Keratinocyte (primary cell): ENCODE measurements around the gene MFSD6. TPM values are rescaled to one million over a fixed set of nuclear protein-coding genes. Genes with fewer than 3 reads are reported as not detected.
"Not testable (repeated sequence)": the region's sequence is repeated elsewhere in the genome, so short reads cannot be mapped to it uniquely, and the experiment has no call there.

ENCODE experiments used
- DNase-seq: peaks from one replicate; pipeline ENCODE4 v3.0.0-alpha.2; 2011; ENCODE audit warnings: low read depth, missing footprints, low spot score
- FAIRE-seq: peaks from 2 replicates; lab custom pipeline; 2011; peaks lifted over from hg19 to GRCh38; lab: Jason Lieb, UNC
- H2AFZ ChIP-seq: 2 replicates; pipeline ENCODE4 v1.6.0; 2012; ENCODE audit warnings: low read length, control low read depth, inconsistent platforms; ENCODE audit not compliant: control insufficient read depth
- H3K27ac ChIP-seq: 2 replicates; pipeline ENCODE4 v1.5.1; 2011; ENCODE audit warnings: low read length; ENCODE audit not compliant: control insufficient read depth, insufficient read depth
- H3K27me3 ChIP-seq: 3 replicates; pipeline ENCODE4 v1.6.0; 2011; ENCODE audit warnings: low read length; ENCODE audit not compliant: control insufficient read depth, insufficient read depth; ENCODE audit errors: extremely low read depth
- H3K36me3 ChIP-seq, 2 experiments: 2 replicates in 1 of 2; 3 replicates in 1 of 2; pipeline ENCODE4 v1.5.1; 2011; ENCODE audit warnings: low read length in 2 of 2, mild to moderate bottlenecking in 1 of 2; ENCODE audit not compliant: control insufficient read depth in 2 of 2, insufficient read depth in 2 of 2; ENCODE audit errors: extremely low read depth in 1 of 2
- H3K4me1 ChIP-seq: 3 replicates; pipeline ENCODE4 v1.5.1; 2011; ENCODE audit warnings: low read length; ENCODE audit not compliant: control insufficient read depth, insufficient read depth; ENCODE audit errors: extremely low read depth
- H3K4me2 ChIP-seq: 3 replicates; pipeline ENCODE4 v1.6.0; 2011; ENCODE audit warnings: low read depth, low read length; ENCODE audit not compliant: control insufficient read depth, insufficient read depth; ENCODE audit errors: extremely low read depth
- H3K4me3 ChIP-seq, 3 experiments: fragments of 200-600 bp in 1 of 3; sonication (generic) in 1 of 3; 2 replicates in 2 of 3; 3 replicates in 1 of 3; pipeline ENCODE4 v1.5.1; 2011 to 2016; ENCODE audit warnings: low read length in 3 of 3, mild to moderate bottlenecking in 3 of 3, control low read depth in 2 of 3, inconsistent platforms in 1 of 3, low read depth in 1 of 3, mixed read lengths in 1 of 3, mixed run types in 1 of 3, moderate library complexity in 1 of 3; ENCODE audit not compliant: control insufficient read depth in 2 of 3, insufficient read depth in 2 of 3; ENCODE audit errors: extremely low read depth in 1 of 3
- H3K79me2 ChIP-seq: 2 replicates; pipeline ENCODE4 v1.6.0; 2012; ENCODE audit warnings: low read length; ENCODE audit not compliant: control insufficient read depth, insufficient read depth
- H3K9ac ChIP-seq: 3 replicates; pipeline ENCODE4 v1.6.0; 2011; ENCODE audit warnings: low read length; ENCODE audit not compliant: control insufficient read depth, insufficient read depth; ENCODE audit errors: extremely low read depth
- H3K9me1 ChIP-seq: 3 replicates; pipeline ENCODE4 v1.6.0; 2011; ENCODE audit warnings: low read length; ENCODE audit not compliant: control insufficient read depth, insufficient read depth; ENCODE audit errors: extremely low read depth
- H3K9me3 ChIP-seq: 2 replicates; pipeline ENCODE4 v1.5.1; 2012; ENCODE audit warnings: low read depth, low read length; ENCODE audit not compliant: control insufficient read depth
- H4K20me1 ChIP-seq: 3 replicates; pipeline ENCODE4 v1.6.0; 2011; ENCODE audit warnings: low read length; ENCODE audit not compliant: control insufficient read depth, insufficient read depth; ENCODE audit errors: extremely low read depth
- EZH2 ChIP-seq: IDR thresholded peaks from one replicate; pipeline ENCODE4 v1.6.1; 2012; ENCODE audit warnings: inconsistent platforms, mild to moderate bottlenecking, low read length, moderate library complexity
- dilution Hi-C: fragments of 300-500 bp; cut with MboI; formaldehyde crosslinking; loops from one replicate; pipeline ENCODE4 v1.7.0; 2020; ENCODE audit warnings: low sequenced_read_pairs; ENCODE audit not compliant: extremely low pct_ligation_motif_present
- polyA plus RNA-seq, 5 experiments: library from polyadenylated mRNA; depleted of rRNA in 3 of 5; stranded (reverse) in 3 of 5; stranded (forward) in 1 of 5; unstranded in 1 of 5; fragments of >200 nt; gene quantifications; 1 replicate in 1 of 5; 2 replicates in 3 of 5; 3 replicates in 1 of 5; pipeline versions ENCODE4 v1.2.1 to v1.2.3, GENCODE V29; 2011 to 2012; ENCODE audit warnings: missing spikeins in 2 of 5, low read depth in 1 of 5, low replicate concordance in 1 of 5
- TF ChIP-seq, protein P1 (sequence below), 3 experiments: IDR thresholded peaks in 1 of 3; conservative IDR thresholded peaks in 1 of 3; optimal IDR thresholded peaks in 1 of 3; 2 replicates in 2 of 3; 3 replicates in 1 of 3; pipeline versions ENCODE3 to v1.5.1; 2011; ENCODE audit warnings: low read length in 3 of 3, mild to moderate bottlenecking in 3 of 3, moderate library complexity in 2 of 3, control low read depth in 1 of 3, inconsistent platforms in 1 of 3; ENCODE audit not compliant: insufficient read depth in 2 of 3; ENCODE audit errors: extremely low read depth in 1 of 3

MFSD6 gene
- polyA plus RNA-seq, 1 donor (not counting 4 experiments of a cell fraction or from before 2014, with no cell fraction given) = 11.0 TPM

DNA sequence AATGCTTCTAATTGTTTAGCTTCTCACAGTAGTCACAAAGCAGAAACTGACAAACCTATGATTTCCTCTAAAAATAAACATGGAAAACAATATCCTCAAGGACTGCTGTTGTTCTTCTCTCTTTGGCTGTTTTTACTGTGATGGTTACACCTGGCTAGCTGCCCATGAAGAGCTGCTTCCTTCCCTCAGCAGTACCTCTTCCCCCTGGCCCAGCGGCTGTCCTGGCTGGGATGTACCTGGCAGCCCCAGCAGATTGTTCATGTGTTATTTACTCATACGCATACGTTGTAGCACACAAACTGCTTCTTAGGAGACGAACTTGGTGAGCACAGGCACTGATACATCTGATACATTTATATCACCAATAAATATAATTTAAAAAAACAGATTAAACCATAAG, 99.0 kb downstream of the MFSD6 start:
- Histone ChIP-seq H3K9ac (no peak overlapping the region), H3K9me3 (no peaks in the 10 kb centered on the region)
- dilution Hi-C loops = no loop called here

GRCh38 chr2:190509895-190510294, 101.7 kb downstream of the MFSD6 start:
- H3K4me2 ChIP-seq, H3K9ac ChIP-seq, dilution Hi-C loops, H3K4me3 ChIP-seq, H3K4me1 ChIP-seq, FAIRE-seq, H2AFZ ChIP-seq, H3K9me3 ChIP-seq, H3K27me3 ChIP-seq, H3K36me3 ChIP-seq, H3K79me2 ChIP-seq, H3K27ac ChIP-seq, DNase-seq, H4K20me1 ChIP-seq, H3K9me1 ChIP-seq: not testable (repeated sequence)

More for the DNA sequence above, 99.0 kb downstream of the MFSD6 start:
- Histone ChIP-seq H3K79me2 (no peaks in the 10 kb centered on the region), H3K27me3 (no peaks in the 10 kb centered on the region), H3K4me2 (no peak overlapping the region), H2AFZ (no peak overlapping the region), H3K27ac (no peak overlapping the region), H3K9me1 (no peaks in the 10 kb centered on the region), H3K4me1 (no peaks in the 10 kb centered on the region), H4K20me1 (no peaks in the 10 kb centered on the region), H3K36me3 (no peaks in the 10 kb centered on the region), H3K4me3 (no peak overlapping the region)
- DNase-seq (no peak), FAIRE-seq (no peak)
- TF ChIP-seq EZH2 = no peak
- TF ChIP-seq, protein P1, sequence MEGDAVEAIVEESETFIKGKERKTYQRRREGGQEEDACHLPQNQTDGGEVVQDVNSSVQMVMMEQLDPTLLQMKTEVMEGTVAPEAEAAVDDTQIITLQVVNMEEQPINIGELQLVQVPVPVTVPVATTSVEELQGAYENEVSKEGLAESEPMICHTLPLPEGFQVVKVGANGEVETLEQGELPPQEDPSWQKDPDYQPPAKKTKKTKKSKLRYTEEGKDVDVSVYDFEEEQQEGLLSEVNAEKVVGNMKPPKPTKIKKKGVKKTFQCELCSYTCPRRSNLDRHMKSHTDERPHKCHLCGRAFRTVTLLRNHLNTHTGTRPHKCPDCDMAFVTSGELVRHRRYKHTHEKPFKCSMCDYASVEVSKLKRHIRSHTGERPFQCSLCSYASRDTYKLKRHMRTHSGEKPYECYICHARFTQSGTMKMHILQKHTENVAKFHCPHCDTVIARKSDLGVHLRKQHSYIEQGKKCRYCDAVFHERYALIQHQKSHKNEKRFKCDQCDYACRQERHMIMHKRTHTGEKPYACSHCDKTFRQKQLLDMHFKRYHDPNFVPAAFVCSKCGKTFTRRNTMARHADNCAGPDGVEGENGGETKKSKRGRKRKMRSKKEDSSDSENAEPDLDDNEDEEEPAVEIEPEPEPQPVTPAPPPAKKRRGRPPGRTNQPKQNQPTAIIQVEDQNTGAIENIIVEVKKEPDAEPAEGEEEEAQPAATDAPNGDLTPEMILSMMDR (optimal IDR thresholded peaks at IDR 0.05 in 1 of 3, IDR thresholded peaks at IDR 0.05 in 1 of 3, conservative IDR thresholded peaks at IDR 0.05 in 1 of 3; ENCODE audit: extremely low read depth in 1 of 3, insufficient read depth in 2 of 3, low read length in 3 of 3) = no peak

DNA sequence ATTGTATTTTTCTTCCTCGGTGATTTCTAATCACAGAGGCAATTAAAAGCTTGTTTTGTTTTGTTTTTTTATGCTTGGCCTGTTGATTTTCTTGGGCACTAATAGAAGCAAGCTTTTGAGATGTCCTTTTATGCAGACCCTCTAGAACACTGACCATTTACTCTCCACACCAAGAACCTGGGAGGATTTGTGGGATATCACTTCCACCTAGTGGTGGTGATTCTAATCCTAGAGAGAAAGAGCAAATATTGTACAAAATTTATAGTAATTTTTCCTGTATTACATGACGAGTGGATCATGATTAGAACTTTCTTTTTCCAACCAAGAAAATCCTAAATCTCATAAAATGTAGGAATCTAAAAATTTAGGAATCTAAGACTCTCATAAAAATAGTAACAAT, 102.9 kb downstream of the MFSD6 start:
- no peak overlapping the region for H3K4me3 ChIP-seq
- H3K36me3 ChIP-seq = no peaks in the 10 kb centered on the region
- TF ChIP-seq, protein P1 (optimal IDR thresholded peaks at IDR 0.05 in 1 of 3, IDR thresholded peaks at IDR 0.05 in 1 of 3, conservative IDR thresholded peaks at IDR 0.05 in 1 of 3; ENCODE audit: extremely low read depth in 1 of 3, insufficient read depth in 2 of 3, low read length in 3 of 3) = peak; percentile 6 to 34 (median 21)
- TF ChIP-seq EZH2 = no peak
- H3K9me1 ChIP-seq = no peaks in the 10 kb centered on the region
- H3K27me3 ChIP-seq = no peaks in the 10 kb centered on the region
- no peak overlapping the region for H2AFZ ChIP-seq
- no peak overlapping the region for H3K27ac ChIP-seq
- no peak overlapping the region for H3K9ac ChIP-seq
- FAIRE-seq = no peak
- no peaks in the 10 kb centered on the region for H3K4me1 ChIP-seq
- dilution Hi-C loops = no loop called here
- H3K4me2 ChIP-seq = no peak overlapping the region
- DNase-seq = no peak
- H3K9me3 ChIP-seq = no peaks in the 10 kb centered on the region
- H3K79me2 ChIP-seq = no peaks in the 10 kb centered on the region
- no peaks in the 10 kb centered on the region for H4K20me1 ChIP-seq
